ENCODE results near the gene ATP9B.
"Not testable (repeated sequence)": the region's sequence is repeated elsewhere in the genome, so short reads cannot be mapped to it uniquely, and the experiment has no call there.

Gene ATP9B

GRCh38 chr18:79156327-79156726 lies 87.1 kb downstream of the ATP9B start:
- no peak for TF ChIP-seq EZH2phosphoT487 (IDR thresholded peaks at IDR 0.05; ENCODE audit: low read depth)
- no peak for TF ChIP-seq CTCF (IDR thresholded peaks at IDR 0.05; ENCODE audit: low read depth, low read length)
- H3K36me3 ChIP-seq (replicated peaks; ENCODE audit: low read depth, low read length): peaks cover 12% of the 10 kb centered on the region
- H3K4me3 ChIP-seq (ENCODE audit: low read length): no peak overlapping the region

GRCh38 chr18:79164706-79165105 lies 95.5 kb downstream of the ATP9B start:
- Histone ChIP-seq H3K27me3 (ENCODE audit: low read depth, low read length) (no peaks in the 10 kb centered on the region), H3K9me3 (ENCODE audit: insufficient read depth, low read length) (no peaks in the 10 kb centered on the region), H3K4me3 (ENCODE audit: low read length) (no peak overlapping the region), H4K20me1 (ENCODE audit: insufficient read depth, low read length) (no peaks in the 10 kb centered on the region), H3K27ac (ENCODE audit: low read length) (no peak overlapping the region), H3K4me1 (ENCODE audit: low read length) (no peaks in the 10 kb centered on the region), H3K36me3 (replicated peaks; ENCODE audit: low read depth, low read length) (peaks cover 16% of the 10 kb centered on the region), H3K9ac (ENCODE audit: low read length) (no peak overlapping the region), H3K4me2 (ENCODE audit: low read length) (no peak overlapping the region), H3K79me2 (ENCODE audit: low read length) (no peaks in the 10 kb centered on the region), H2AFZ (ENCODE audit: low read depth, low read length) (no peak overlapping the region)
- TF ChIP-seq EZH2phosphoT487 (IDR thresholded peaks at IDR 0.05; ENCODE audit: low read depth): no peak

More at GRCh38 chr18:79156327-79156726, 87.1 kb downstream of the ATP9B start:
- H3K4me2 ChIP-seq (ENCODE audit: low read length): no peak overlapping the region
- no peak overlapping the region for H2AFZ ChIP-seq (ENCODE audit: low read depth, low read length)
- H3K27me3 ChIP-seq (ENCODE audit: low read depth, low read length): no peaks in the 10 kb centered on the region
- no peaks in the 10 kb centered on the region for H3K79me2 ChIP-seq (ENCODE audit: low read length)
- no peaks in the 10 kb centered on the region for H4K20me1 ChIP-seq (ENCODE audit: insufficient read depth, low read length)
- H3K9me3 ChIP-seq (ENCODE audit: insufficient read depth, low read length): no peaks in the 10 kb centered on the region
- H3K27ac ChIP-seq (ENCODE audit: low read length): no peak overlapping the region
- H3K4me1 ChIP-seq (ENCODE audit: low read length): no peaks in the 10 kb centered on the region
- H3K9ac ChIP-seq (ENCODE audit: low read length): no peak overlapping the region

GRCh38 chr18:79166702-79167101 lies 97.5 kb downstream of the ATP9B start:
- Histone ChIP-seq H3K36me3 (replicated peaks; ENCODE audit: low read depth, low read length) (peaks cover 13% of the 10 kb centered on the region), H3K27ac (ENCODE audit: low read length) (no peak overlapping the region), H3K4me3 (ENCODE audit: low read length) (no peak overlapping the region), H2AFZ (ENCODE audit: low read depth, low read length) (no peak overlapping the region), H3K9ac (ENCODE audit: low read length) (no peak overlapping the region), H3K79me2 (ENCODE audit: low read length) (no peaks in the 10 kb centered on the region), H3K27me3 (ENCODE audit: low read depth, low read length) (no peaks in the 10 kb centered on the region), H3K9me3 (ENCODE audit: insufficient read depth, low read length) (no peaks in the 10 kb centered on the region), H4K20me1 (ENCODE audit: insufficient read depth, low read length) (no peaks in the 10 kb centered on the region; the same call in 1 of the 2 replicates), H3K4me1 (ENCODE audit: low read length) (no peaks in the 10 kb centered on the region), H3K4me2 (ENCODE audit: low read length) (no peak overlapping the region)
- TF ChIP-seq EZH2phosphoT487 (IDR thresholded peaks at IDR 0.05; ENCODE audit: low read depth): no peak
- no peak for TF ChIP-seq CTCF (IDR thresholded peaks at IDR 0.05; ENCODE audit: low read depth, low read length)

- Histone ChIP-seq H3K9me3 (ENCODE audit: insufficient read depth, low read length) (no peaks in the 10 kb centered on the region), H3K4me2 (ENCODE audit: low read length) (no peak overlapping the region), H3K27me3 (ENCODE audit: low read depth, low read length) (no peaks in the 10 kb centered on the region), H3K4me1 (ENCODE audit: low read length) (no peaks in the 10 kb centered on the region), H3K9ac (ENCODE audit: low read length) (no peak overlapping the region), H4K20me1 (ENCODE audit: insufficient read depth, low read length) (no peaks in the 10 kb centered on the region; the same call in 1 of the 2 replicates), H3K27ac (ENCODE audit: low read length) (no peak overlapping the region), H2AFZ (ENCODE audit: low read depth, low read length) (no peak overlapping the region), H3K36me3 (replicated peaks; ENCODE audit: low read depth, low read length) (peaks cover 13% of the 10 kb centered on the region), H3K4me3 (ENCODE audit: low read length) (no peak overlapping the region), H3K79me2 (ENCODE audit: low read length) (no peaks in the 10 kb centered on the region)
- no peak for TF ChIP-seq EZH2phosphoT487 (IDR thresholded peaks at IDR 0.05; ENCODE audit: low read depth)
Measured at GRCh38 chr18:79167526-79168190, 98.5 kb downstream of the ATP9B start.

GRCh38 chr18:79169958-79170555 lies 100.9 kb downstream of the ATP9B start:
- Histone ChIP-seq H3K4me2 (ENCODE audit: low read length) (no peak overlapping the region), H3K27ac (ENCODE audit: low read length) (no peak overlapping the region), H4K20me1 (ENCODE audit: insufficient read depth, low read length) (no peaks in the 10 kb centered on the region; the same call in 1 of the 2 replicates), H3K4me1 (ENCODE audit: low read length) (no peaks in the 10 kb centered on the region), H3K9ac (ENCODE audit: low read length) (no peak overlapping the region), H3K9me3 (ENCODE audit: insufficient read depth, low read length) (no peaks in the 10 kb centered on the region), H3K79me2 (ENCODE audit: low read length) (no peaks in the 10 kb centered on the region), H3K27me3 (ENCODE audit: low read depth, low read length) (no peaks in the 10 kb centered on the region), H3K36me3 (replicated peaks; ENCODE audit: low read depth, low read length) (peaks cover 17% of the 10 kb centered on the region), H2AFZ (ENCODE audit: low read depth, low read length) (no peak overlapping the region), H3K4me3 (ENCODE audit: low read length) (no peak overlapping the region)
- TF ChIP-seq CTCF (IDR thresholded peaks at IDR 0.05; ENCODE audit: low read depth, low read length): no peak
- TF ChIP-seq EZH2phosphoT487 (IDR thresholded peaks at IDR 0.05; ENCODE audit: low read depth): no peak

GRCh38 chr18:79172331-79172730 lies 103.1 kb downstream of the ATP9B start:
- not testable (repeated sequence) for H3K4me3 ChIP-seq (ENCODE audit: low read length); H3K9me3 ChIP-seq (ENCODE audit: insufficient read depth, low read length); H3K27ac ChIP-seq (ENCODE audit: low read length); H3K36me3 ChIP-seq (replicated peaks; ENCODE audit: low read depth, low read length); H3K27me3 ChIP-seq (ENCODE audit: low read depth, low read length); H3K9ac ChIP-seq (ENCODE audit: low read length); H2AFZ ChIP-seq (ENCODE audit: low read depth, low read length); H4K20me1 ChIP-seq (ENCODE audit: insufficient read depth, low read length); H3K4me1 ChIP-seq (ENCODE audit: low read length); H3K79me2 ChIP-seq (ENCODE audit: low read length); H3K4me2 ChIP-seq (ENCODE audit: low read length)
